ENCODE measurements around the gene RHNO1. TPM values are rescaled to one million over a fixed set of nuclear protein-coding genes. Genes with fewer than 3 reads are reported as not detected.
A peak's percentile ranks its signal among the peaks of the same experiment; 100 is the strongest.

RHNO1 gene
- total and polyA plus RNA-seq, 2 donors (not counting 1 experiment from before 2014, with no cell fraction given): 29.7 to 33.2 TPM

GRCh38 chr12:2912216-2912575 is 35.2 kb downstream of the RHNO1 start:
- H3K4me1 ChIP-seq (ENCODE audit: control insufficient read depth, extremely low read depth, insufficient read depth, low read length): no peaks in the 10 kb centered on the region
- no peaks in the 10 kb centered on the region for H3K9me3 ChIP-seq (ENCODE audit: control insufficient read depth, insufficient read depth, low read depth, low read length)
- no peak overlapping the region for H2AFZ ChIP-seq (ENCODE audit: low read length)
- no peak overlapping the region for H3K4me3 ChIP-seq (replicated peaks in 1 of 4; ENCODE audit: control extremely low read depth in 1 of 4, insufficient read depth in 1 of 4, low read depth in 3 of 4, low read length in 4 of 4)
- H3K4me2 ChIP-seq (ENCODE audit: extremely low read depth, insufficient read depth, low read length): no peak overlapping the region
- TF ChIP-seq CTCF (conservative IDR thresholded peaks at IDR 0.05 in 1 of 2, IDR thresholded peaks at IDR 0.05 in 1 of 2; ENCODE audit: low read depth in 1 of 2, low read length in 2 of 2): no peak
- peaks cover 12% of the 10 kb centered on the region for H3K79me2 ChIP-seq (ENCODE audit: control insufficient read depth, insufficient read depth, low read length)
- H3K9ac ChIP-seq (ENCODE audit: insufficient read depth, low read length): no peak overlapping the region
- H3K27ac ChIP-seq (ENCODE audit: insufficient read depth, low read length): no peak overlapping the region
- H3K36me3 ChIP-seq (ENCODE audit: control insufficient read depth, insufficient read depth, low read length): peaks cover 14% of the 10 kb centered on the region
- H4K20me1 ChIP-seq (ENCODE audit: control insufficient read depth, extremely low read depth, insufficient read depth, low read length): no peaks in the 10 kb centered on the region
- no peaks in the 10 kb centered on the region for H3K27me3 ChIP-seq (ENCODE audit: control insufficient read depth, insufficient read depth, low read length)
- DNase-seq (ENCODE audit: low read depth in 2 of 2): no peak

- H3K4me2 ChIP-seq (ENCODE audit: extremely low read depth, insufficient read depth, low read length): no peak overlapping the region
- no peaks in the 10 kb centered on the region for H4K20me1 ChIP-seq (ENCODE audit: control insufficient read depth, extremely low read depth, insufficient read depth, low read length)
- peaks cover 5% of the 10 kb centered on the region for H3K36me3 ChIP-seq (ENCODE audit: control insufficient read depth, insufficient read depth, low read length)
- no peak for TF ChIP-seq EZH2 (IDR thresholded peaks at IDR 0.05; ENCODE audit: low read length, missing control alignments)
- no peak for TF ChIP-seq CTCF (conservative IDR thresholded peaks at IDR 0.05 in 1 of 2, IDR thresholded peaks at IDR 0.05 in 1 of 2; ENCODE audit: low read depth in 1 of 2, low read length in 2 of 2)
- no peaks in the 10 kb centered on the region for H3K79me2 ChIP-seq (ENCODE audit: control insufficient read depth, insufficient read depth, low read length)
- no peak overlapping the region for H3K9ac ChIP-seq (ENCODE audit: insufficient read depth, low read length)
- no peaks in the 10 kb centered on the region for H3K9me3 ChIP-seq (ENCODE audit: control insufficient read depth, insufficient read depth, low read depth, low read length)
- H3K27me3 ChIP-seq (ENCODE audit: control insufficient read depth, insufficient read depth, low read length): no peaks in the 10 kb centered on the region
- H2AFZ ChIP-seq (ENCODE audit: low read length): no peak overlapping the region
- no peak for DNase-seq (ENCODE audit: low read depth in 2 of 2)
- no peak overlapping the region for H3K4me3 ChIP-seq (replicated peaks in 1 of 4; ENCODE audit: control extremely low read depth in 1 of 4, insufficient read depth in 1 of 4, low read depth in 3 of 4, low read length in 4 of 4)
- H3K27ac ChIP-seq (ENCODE audit: insufficient read depth, low read length): no peak overlapping the region
- H3K4me1 ChIP-seq (ENCODE audit: control insufficient read depth, extremely low read depth, insufficient read depth, low read length): no peaks in the 10 kb centered on the region
Observed at GRCh38 chr12:2919249-2919648, 42.2 kb downstream of the RHNO1 start.

GRCh38 chr12:2922329-2922728 is 45.3 kb downstream of the RHNO1 start:
- DNase-seq (ENCODE audit: low read depth in 2 of 2): peak in 1 of 2 donors; percentile 46
- Histone ChIP-seq H3K4me1 (ENCODE audit: control insufficient read depth, extremely low read depth, insufficient read depth, low read length) (peaks cover 4% of the 10 kb centered on the region), H3K9ac (ENCODE audit: insufficient read depth, low read length) (no peak overlapping the region), H3K27ac (ENCODE audit: insufficient read depth, low read length) (no peak overlapping the region), H3K36me3 (ENCODE audit: control insufficient read depth, insufficient read depth, low read length) (peaks cover 5% of the 10 kb centered on the region), H4K20me1 (ENCODE audit: control insufficient read depth, extremely low read depth, insufficient read depth, low read length) (no peaks in the 10 kb centered on the region), H3K4me2 (ENCODE audit: extremely low read depth, insufficient read depth, low read length) (no peak overlapping the region), H3K4me3 (replicated peaks in 1 of 4; ENCODE audit: control extremely low read depth in 1 of 4, insufficient read depth in 1 of 4, low read depth in 3 of 4, low read length in 4 of 4) (no peak overlapping the region), H3K9me3 (ENCODE audit: control insufficient read depth, insufficient read depth, low read depth, low read length) (no peaks in the 10 kb centered on the region), H3K79me2 (ENCODE audit: control insufficient read depth, insufficient read depth, low read length) (no peaks in the 10 kb centered on the region), H3K27me3 (ENCODE audit: control insufficient read depth, insufficient read depth, low read length) (no peaks in the 10 kb centered on the region), H2AFZ (ENCODE audit: low read length) (no peak overlapping the region)
- TF ChIP-seq EZH2 (IDR thresholded peaks at IDR 0.05; ENCODE audit: low read length, missing control alignments) (no peak), CTCF (conservative IDR thresholded peaks at IDR 0.05 in 1 of 2, IDR thresholded peaks at IDR 0.05 in 1 of 2; ENCODE audit: low read depth in 1 of 2, low read length in 2 of 2) (no peak)
